Astrocyte of the cerebellum (primary cell): Measurements from ENCODE around the gene LTC4S.

Source experiments
- DNase-seq: peaks from one replicate; pipeline ENCODE4 v3.0.0-alpha.2; 2011; ENCODE audit warnings: low read depth
- H3K4me3 ChIP-seq: 2 replicates; pipeline ENCODE4 v1.5.1; 2011; ENCODE audit warnings: mild to moderate bottlenecking, low read depth, low read length, moderate library complexity
- in situ Hi-C: cut with HindIII; loops from 2 replicates; pipeline ENCODE4 v1.10.0; 2017; ENCODE audit warnings: low sequenced_read_pairs
- TF ChIP-seq, protein P1 (sequence below): IDR thresholded peaks from 2 replicates; pipeline ENCODE4 v1.5.1; 2012; ENCODE audit warnings: low read length, low read depth, moderate library complexity, mild to moderate bottlenecking; ENCODE audit errors: missing control alignments

LTC4S gene

GRCh38 chr5:179825655-179826182 is 31.9 kb downstream of the LTC4S start:
- in situ Hi-C loops, result loop anchor here (5.0 kb wide), 1 partner anchor 68 kb away; no protein-coding TSS in a partner anchor
- no peak for DNase-seq
- H3K4me3 ChIP-seq, result no peak overlapping the region
- TF ChIP-seq, protein P1, sequence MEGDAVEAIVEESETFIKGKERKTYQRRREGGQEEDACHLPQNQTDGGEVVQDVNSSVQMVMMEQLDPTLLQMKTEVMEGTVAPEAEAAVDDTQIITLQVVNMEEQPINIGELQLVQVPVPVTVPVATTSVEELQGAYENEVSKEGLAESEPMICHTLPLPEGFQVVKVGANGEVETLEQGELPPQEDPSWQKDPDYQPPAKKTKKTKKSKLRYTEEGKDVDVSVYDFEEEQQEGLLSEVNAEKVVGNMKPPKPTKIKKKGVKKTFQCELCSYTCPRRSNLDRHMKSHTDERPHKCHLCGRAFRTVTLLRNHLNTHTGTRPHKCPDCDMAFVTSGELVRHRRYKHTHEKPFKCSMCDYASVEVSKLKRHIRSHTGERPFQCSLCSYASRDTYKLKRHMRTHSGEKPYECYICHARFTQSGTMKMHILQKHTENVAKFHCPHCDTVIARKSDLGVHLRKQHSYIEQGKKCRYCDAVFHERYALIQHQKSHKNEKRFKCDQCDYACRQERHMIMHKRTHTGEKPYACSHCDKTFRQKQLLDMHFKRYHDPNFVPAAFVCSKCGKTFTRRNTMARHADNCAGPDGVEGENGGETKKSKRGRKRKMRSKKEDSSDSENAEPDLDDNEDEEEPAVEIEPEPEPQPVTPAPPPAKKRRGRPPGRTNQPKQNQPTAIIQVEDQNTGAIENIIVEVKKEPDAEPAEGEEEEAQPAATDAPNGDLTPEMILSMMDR, result no peak

- in situ Hi-C loops, result loop anchor here (5.0 kb wide), 1 partner anchor 70 kb away; no protein-coding TSS in a partner anchor
- TF ChIP-seq, protein P1, result no peak
- DNase-seq, result no peak
- no peak overlapping the region for H3K4me3 ChIP-seq
Measured at GRCh38 chr5:179827680-179828079, 33.9 kb downstream of the LTC4S start.

GRCh38 chr5:179828756-179829421 is 35.1 kb downstream of the LTC4S start:
- in situ Hi-C loops, result loop anchor here (5.0 kb wide), 1 partner anchor 72 kb away; no protein-coding TSS in a partner anchor
- DNase-seq, result no peak
- TF ChIP-seq, protein P1, result no peak
- no peak overlapping the region for H3K4me3 ChIP-seq

GRCh38 chr5:179829732-179830435 is 36.1 kb downstream of the LTC4S start:
- in situ Hi-C loops, result loop anchor here (5.0 kb wide), 1 partner anchor 73 kb away; no protein-coding TSS in a partner anchor
- TF ChIP-seq, protein P1, result no peak
- no peak for DNase-seq
- H3K4me3 ChIP-seq, result no peak overlapping the region

- TF ChIP-seq, protein P1, result no peak
- no peak for DNase-seq
- no peak overlapping the region for H3K4me3 ChIP-seq
- in situ Hi-C loops, result no loop called here
Measured at GRCh38 chr5:179830818-179831468, 37.2 kb downstream of the LTC4S start.

DNA sequence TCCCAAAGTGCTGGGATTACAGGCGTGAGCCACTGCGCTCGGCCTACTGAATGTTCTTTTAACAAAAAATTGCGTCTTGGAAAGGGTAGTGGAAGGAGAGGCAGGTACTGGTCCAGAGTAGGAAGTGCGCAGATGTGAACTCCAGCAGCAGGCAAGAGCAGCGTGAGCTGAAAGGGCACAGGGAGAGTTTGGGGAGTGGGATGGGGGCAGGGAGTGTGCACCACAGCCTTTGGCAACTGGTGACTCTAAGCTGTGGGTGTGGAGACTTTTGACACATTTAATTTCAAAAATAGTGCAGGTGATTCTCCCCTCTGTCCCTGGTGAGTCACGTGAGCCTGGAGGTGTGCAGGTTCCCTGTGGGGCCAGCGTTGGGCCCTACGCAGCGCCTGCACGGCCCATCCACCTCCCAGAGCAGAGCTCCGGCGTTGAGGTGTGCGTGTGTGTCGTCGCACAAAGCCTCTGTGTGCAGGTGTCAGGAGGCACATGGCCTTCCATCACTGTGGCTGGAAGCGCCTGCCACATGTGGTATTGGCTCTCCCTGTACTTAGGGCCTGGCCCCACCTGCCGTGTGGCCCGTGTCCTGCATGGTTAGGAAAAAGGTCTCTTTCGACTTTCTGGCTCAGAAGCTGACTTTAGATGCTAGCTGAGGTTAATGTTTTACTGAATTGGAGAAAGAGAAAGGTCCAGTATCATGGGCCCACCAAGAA is 38.4 kb downstream of the LTC4S start:
- TF ChIP-seq, protein P1, result no peak
- DNase-seq, result no peak
- H3K4me3 ChIP-seq, result no peak overlapping the region
- in situ Hi-C loops, result no loop called here
